ENCODE results near the gene IQCC.
A peak's percentile ranks its signal among the peaks of the same experiment; 100 is the strongest.

IQCC gene

GRCh38 chr1:32224285-32224684 is 18.8 kb downstream of the IQCC start:
- no peak for DNase-seq

GRCh38 chr1:32228771-32229170 is 23.3 kb downstream of the IQCC start:
- no peak for DNase-seq

GRCh38 chr1:32231843-32232432 is 26.5 kb downstream of the IQCC start:
- DNase-seq: no peak

- DNase-seq: peak; percentile 81
Measured at GRCh38 chr1:32232558-32233304, 27.3 kb downstream of the IQCC start.

- no peak for DNase-seq
Measured at GRCh38 chr1:32234792-32235191, 29.3 kb downstream of the IQCC start.

DNA sequence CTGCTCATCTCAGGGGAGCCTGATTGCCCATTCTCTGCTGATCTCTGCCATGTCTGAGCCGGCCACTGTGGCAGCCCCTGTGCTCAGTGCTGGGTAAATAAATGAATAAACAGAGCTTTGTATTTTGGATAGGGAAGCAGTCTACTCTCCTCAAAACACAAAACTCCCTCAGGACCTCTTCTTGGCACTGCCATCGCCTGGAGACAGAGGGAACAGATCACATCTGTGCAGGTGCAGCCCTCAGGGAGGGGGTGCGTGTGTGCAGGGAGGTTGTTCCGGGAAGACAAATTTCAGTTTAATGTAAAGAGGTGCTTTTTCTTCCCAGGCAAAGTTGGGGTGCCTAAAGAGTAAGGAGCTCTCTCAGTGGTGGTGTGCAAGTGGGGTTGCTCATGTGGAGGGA is 33.9 kb downstream of the IQCC start:
- peak; percentile 64 for DNase-seq

DNA sequence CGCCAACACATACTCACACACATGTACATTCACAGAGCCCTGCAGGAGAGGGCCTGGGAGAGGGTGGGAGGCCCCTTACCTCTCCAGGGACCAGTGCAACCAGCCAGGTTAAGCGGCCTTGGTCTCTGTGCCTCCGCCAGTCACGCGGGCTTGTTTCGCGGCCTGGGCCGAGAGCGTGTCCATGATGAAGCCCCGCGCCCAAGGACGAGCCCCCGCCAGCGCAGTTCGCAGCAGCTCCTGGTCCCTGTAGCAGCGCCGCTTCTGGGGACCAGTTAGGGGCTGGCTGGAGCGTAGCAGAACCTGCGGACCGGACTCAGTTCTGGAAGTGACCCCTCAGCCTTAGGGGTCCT is 34.3 kb downstream of the IQCC start:
- peak; percentile 64 for DNase-seq

- DNase-seq: peak; percentile 95
Measured at GRCh38 chr1:32240140-32240951, 34.9 kb downstream of the IQCC start.

DNA sequence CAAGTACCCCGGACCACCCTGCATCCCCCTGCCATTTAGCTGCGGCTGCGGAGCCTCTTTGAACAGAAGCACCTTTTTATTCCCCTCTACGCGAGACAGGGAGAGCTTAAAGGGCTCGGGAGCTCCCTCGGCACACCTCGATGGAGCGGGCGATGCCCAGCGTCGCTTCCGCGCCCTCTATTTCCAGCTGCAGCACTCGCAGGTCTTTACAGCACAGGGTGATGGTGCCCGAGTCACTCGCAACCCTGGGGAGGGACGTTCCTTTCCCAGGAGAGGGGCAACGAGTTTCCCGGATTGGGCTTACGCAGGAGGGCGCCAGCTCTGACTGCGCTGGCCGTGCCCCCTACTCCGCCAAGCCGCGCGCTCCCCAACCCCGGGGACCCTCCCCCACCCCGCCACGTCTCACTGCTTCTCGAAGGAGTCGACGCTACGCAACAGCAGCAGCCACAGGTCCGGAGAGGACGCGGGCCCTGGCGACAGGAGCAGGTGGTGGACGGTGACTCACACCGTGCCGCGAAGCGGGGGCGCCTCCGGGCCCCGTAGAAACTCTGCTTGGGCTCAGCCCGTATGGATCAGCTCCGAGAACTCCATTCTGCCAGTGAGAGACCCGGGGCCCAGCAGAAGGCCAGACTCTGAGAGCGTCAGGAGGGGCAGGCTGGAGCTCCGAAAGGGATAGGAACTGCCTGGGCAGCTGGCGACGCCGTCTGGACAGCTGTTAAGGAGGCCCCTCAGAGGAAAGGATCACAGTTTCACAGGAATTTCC is 35.7 kb downstream of the IQCC start:
- DNase-seq: peak; percentile 86

DNA sequence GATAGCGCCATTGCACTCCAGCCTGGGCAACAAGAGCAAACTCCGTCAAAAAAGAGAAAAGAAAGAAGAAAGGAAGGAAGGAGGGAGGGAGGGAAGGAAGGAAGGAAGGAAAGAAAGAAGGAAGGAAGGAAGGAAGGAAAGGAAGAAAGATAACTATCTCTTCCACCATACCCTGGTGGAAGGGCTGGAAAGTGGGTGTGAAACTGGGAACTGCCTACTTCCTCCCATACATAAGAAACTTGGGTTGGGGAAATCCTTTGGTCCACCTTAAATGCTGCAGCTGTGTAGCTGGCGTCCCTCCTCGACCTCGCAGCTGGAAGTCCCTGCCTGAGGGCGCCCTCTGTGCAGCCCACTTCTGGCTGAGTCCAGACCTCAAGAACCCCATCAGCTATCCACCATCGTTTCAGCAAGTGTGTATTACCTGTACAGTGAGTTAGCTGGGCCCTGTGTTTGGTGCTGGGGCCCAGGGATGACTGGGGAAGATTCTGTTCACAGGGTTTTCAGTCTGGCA is 36.9 kb downstream of the IQCC start:
- no peak for DNase-seq

DNA sequence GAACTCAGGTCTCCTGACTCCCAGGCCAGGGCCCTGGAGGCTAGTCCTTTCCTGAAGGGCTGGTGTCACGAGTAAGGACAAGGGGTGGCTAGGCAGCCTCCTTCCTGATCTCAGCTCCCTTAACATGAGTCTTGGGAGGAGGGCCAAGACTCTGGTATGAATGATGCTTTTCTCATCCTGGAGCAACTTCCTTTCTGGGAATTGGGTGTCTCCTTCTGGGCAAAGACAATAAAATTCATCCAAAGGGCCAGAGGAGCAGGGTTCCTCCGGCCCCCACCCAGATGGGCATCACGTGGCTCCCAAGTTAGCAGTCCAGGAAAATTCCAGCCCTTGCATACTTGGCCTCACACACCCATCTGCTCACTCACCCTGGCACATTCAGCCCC is 41.4 kb downstream of the IQCC start, which contains the start of gene FAM167B:
FAM167B (plus strand) TSS at position 335 of the 386 bp plus-strand sequence. CDS start 200 bp downstream, outside the sequence.
- no peak for DNase-seq

DNA sequence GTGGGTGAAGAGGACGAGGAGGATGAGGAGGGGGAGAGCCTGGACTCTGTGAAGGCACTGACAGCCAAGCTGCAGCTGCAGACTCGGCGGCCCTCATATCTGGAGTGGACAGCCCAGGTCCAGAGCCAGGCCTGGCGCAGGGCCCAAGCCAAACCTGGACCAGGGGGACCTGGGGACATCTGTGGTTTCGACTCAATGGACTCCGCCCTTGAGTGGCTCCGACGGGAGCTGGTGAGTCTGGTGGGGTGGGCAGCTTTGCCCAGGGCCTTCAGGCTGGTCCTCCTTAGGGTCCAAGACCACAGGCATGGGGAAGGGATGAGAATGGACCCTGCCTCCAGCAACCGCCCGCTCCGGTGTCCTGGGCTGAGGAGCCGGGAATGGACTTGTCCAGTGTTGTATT is 42.0 kb downstream of the IQCC start:
- DNase-seq: no peak

DNA sequence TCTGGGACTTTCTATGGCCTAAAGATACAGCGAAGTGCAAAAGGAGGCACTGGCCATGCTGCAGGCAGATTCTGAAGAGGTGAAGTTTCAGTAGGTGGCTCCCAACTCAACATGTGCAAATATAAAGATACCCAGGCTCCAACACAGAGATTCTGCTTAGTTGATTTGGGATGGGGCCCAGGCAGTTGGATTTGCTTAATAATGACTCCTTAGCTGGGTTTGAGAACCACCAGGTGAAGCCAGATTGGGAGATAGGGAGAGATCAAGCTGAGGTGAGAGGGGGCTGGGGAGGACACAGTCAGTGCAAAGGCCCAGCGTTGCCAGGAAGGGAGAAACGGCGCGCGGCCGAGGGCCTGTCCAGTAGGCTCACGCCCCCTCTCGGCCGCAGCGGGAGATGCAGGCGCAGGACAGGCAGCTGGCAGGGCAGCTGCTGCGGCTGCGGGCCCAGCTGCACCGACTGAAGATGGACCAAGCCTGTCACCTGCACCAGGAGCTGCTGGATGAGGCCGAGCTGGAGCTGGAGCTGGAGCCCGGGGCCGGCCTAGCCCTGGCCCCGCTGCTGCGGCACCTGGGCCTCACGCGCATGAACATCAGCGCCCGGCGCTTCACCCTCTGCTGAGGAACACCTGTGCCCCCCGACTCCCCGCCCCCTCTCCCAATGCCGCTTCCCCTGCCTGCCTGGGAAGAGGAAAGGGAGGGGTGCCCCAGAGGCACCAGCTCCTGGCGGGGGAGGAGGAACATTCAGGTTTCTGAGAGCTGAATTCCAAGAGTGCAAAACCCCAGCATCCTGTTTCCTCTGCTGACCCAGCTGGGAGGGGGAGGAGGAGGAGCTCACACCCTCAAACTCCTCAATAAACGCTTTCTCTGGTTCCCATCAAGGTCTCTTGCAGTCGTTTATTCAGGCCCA is 42.8 kb downstream of the IQCC start:
- DNase-seq: no peak

GRCh38 chr1:32249831-32250525 is 44.5 kb downstream of the IQCC start:
- DNase-seq: no peak

DNA sequence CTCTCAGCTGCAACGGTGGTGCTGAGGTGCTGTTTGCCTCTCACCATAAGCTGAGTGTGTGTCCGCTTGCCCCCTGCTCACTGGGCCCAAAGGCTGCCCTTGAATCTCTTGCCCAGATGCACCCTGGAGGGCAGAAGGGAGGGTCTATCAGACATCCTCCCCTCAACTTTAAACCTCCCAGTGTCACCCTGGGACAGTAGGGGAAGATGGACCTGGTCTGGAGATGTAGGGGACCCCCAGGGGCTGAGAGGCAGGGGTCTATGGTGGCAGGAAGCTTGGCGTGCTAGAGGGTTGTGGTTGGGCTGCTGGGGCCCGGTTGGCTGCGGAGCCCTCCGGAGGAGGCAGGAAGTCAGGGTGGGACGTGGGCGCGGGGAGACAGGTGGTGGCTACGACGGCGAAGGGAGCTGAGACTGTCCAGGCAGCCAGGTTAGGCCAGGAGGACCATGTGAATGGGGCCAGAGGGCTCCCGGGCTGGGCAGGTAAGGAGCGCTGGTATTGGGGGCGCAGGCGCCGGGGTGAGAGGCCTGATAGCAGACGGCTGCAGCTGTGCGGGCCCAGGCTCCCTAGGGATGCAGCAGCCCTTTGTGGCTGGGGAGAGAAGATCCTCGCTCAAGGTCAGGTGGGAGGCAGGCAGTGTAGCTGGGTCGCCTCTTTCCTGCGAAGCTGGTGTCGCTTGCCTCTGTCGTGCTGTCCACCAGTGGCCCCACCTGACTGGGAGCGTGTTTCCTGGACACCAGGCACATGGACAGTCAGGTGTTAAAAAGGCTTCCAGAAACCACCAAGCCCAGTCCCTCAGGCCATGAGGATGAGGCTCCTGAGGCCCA is 45.6 kb downstream of the IQCC start, which contains the start of gene LCK:
LCK (plus strand) TSS at position 373 of the 824 bp plus-strand sequence. CDS start 23,065 bp downstream, outside the sequence.
- DNase-seq: no peak

- DNase-seq: no peak
Measured at GRCh38 chr1:32255072-32256071, 49.9 kb downstream of the IQCC start.

GRCh38 chr1:32256473-32257226 is 51.2 kb downstream of the IQCC start:
- no peak for DNase-seq

DNA sequence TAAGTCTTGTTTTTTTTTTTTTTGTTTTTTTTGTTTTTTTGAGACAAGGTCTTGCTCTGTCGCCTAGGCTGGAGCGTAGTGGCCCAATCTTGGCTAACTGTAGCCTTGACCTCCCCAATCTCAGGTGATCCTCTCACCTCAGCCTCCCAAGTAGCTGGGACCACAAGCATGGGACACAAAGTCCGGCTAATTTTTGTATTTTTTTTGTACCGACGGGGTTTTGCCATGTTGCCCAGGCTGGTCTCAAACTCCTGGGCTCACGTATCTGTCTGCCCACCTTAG is 51.7 kb downstream of the IQCC start:
- no peak for DNase-seq
